Stimulated activated CD4-positive, alpha-beta T cell treated with anti-CD3 and anti-CD28 coated beads, Interleukin-15, amount 100 ng/mL, for 1 hour (primary cell): Measurements from ENCODE around the gene NTSR1.

ENCODE experiments used
- DNase-seq, 2 donors: peaks; one replicate each; pipeline ENCODE4 v3.0.0-alpha.2; 2020; ENCODE audit warnings: low read depth in 1 of 2, low spot score in 1 of 2

NTSR1 gene

DNA sequence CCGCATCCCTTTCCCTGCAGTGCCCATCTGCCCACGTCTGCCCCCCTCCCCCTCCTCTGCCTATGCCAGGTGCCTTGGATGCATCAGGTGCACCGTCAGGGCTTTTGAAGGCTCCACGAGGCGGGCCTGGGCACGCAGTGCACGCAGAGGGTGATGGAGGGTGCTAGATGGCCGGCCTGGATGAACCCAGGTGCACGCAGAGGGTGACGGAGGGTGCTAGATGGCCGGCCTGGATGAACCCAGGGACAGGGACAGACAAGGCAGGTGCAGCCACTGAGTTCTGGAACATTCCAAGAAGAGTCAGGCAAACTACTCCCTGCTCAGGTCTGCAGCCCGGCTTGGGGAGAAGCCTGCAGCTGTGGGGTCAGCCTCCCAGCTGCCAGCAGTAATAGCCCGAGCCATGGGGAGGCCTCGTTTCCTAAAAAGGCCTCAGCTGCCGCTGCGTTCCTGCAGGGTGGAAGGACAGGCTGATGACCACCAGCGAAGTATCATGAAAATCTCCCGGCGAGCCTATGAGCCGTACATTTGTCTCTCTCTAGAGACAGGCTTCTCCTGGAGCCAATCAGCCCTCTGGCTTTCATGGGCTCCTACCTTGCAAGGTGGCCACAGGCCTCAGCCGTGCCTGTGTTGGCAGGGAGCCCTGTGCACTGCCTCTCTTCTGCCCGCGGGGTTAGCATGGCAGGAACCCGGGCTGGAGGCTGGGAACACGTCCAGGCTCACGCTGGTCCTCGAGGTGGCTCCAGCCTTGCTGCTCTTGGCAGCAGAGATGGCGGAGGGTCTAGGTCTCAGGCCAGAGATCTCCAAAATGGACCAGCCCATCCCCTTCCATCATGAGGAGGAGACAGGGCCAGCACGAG is 29.6 kb downstream of the NTSR1 start:
- no peak for DNase-seq

DNA sequence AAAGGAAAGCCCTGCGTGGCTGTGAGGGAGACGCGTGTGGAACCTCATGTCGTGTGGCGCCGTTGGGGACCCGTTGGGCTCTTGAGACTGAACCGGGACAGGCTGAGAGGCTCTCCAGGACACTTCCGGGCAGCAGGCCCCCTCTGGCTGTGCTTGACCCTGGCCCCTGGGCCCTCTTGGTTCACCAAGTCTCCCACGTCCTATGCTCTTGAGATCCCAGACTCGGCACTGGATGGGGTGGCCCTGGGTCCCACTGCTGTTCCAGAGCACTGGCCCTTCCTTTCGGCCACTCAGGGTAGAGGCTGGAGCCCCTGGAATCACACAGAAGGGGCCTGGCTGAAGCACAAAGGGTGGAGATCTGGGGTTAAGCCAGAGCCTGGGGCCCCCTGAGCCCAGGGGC is 30.4 kb downstream of the NTSR1 start:
- DNase-seq, result no peak

DNA sequence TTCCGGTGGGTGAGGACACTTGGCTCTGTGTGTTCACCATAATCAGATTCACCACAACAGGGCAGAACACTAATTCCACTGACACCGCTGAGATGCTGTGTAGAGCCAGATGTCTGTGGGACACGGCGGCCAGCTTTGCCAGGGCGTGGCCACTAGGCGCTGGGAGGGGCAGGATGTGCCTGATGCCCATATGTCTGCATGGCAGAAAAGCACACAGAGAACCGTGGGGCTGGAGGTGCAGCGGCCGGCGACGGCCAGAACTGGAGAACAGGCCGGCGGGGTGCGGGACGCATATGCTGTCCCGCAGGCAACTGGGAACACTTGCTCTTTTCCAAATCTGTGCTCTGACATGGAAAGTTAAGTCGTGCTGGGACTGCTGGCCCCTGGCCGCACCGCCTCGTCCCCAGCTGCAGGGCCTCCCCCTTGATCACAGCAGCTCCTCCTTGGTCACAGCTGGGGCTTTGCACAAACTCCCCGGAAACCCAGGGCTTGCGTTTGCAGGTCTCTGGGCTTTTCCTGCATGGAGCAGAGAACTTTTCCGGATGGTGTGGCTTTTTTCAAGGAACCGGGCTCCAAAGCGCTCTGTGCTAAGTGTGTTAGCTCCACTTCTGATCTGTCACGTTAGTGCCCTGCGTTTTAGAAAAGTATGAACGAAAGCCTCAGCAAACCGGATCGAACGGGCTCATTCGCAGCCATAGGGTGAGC is 31.1 kb downstream of the NTSR1 start:
- peak in 1 of 2 donors; percentile 11 for DNase-seq

DNA sequence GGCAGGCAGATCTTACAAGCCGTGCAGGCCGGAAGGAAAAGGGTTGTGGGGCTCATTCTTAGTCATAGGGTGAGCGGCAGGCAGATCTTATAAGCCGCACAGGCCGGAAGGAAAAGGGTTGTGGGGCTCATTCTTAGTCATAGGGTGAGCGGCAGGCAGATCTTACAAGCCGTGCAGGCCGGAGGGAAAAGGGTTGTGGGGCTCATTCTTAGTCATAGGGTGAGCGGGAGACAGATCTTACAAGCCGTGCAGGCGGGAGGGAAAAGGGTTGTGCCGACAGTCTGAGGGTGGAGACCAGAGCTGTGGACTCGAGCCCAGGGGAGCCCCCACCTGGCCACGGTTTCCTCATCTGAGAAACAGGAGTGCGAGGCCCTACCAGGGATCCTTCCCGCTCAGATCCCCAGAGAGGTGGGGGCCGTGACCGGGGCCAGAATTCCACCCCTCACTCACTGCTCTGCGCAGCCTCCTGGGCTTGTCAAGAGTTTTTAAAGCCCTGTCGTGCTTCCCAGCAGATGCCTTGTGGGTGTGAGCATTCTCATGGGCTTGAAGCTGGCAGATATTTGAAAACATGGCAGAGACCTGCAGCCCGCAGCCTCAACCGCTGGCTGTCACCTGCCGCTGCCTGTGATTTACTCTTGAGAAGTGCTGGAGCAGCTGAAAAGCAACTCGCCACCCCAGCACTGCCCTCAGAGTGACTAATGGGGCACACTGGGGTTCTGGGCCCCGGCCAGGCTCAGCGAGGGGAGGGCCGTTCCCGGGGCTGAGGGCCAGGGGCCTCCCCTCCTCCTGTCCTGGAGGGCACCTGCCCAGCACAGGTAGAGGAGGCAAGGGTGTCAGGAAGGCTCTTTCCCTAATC is 31.9 kb downstream of the NTSR1 start:
- DNase-seq, result peak; percentile 52 to 70

DNA sequence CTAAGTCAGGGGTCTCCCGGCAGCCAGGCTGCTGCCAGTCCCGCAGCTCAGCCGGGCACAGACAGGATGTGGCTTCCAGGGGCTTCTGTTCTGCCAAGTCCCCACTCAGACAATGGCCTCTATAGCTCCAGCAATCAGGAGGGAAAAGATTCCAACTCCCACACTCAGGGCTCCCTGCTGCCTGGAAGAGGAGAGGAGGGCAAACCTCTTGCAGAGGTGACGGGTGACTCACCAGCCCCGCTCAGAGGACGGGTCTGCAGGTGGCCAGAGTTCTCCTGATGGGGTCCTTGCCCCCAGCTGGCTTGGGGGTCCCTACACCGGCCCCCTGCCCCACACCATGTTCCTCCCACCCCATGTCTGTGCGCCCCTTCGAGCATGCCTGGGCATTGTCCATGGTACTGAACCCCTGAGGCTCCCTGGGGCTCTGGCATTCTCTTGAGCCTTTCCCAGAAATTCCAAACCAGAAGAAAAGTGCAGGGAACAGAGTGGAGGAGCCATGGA is 32.6 kb downstream of the NTSR1 start:
- no peak for DNase-seq

DNA sequence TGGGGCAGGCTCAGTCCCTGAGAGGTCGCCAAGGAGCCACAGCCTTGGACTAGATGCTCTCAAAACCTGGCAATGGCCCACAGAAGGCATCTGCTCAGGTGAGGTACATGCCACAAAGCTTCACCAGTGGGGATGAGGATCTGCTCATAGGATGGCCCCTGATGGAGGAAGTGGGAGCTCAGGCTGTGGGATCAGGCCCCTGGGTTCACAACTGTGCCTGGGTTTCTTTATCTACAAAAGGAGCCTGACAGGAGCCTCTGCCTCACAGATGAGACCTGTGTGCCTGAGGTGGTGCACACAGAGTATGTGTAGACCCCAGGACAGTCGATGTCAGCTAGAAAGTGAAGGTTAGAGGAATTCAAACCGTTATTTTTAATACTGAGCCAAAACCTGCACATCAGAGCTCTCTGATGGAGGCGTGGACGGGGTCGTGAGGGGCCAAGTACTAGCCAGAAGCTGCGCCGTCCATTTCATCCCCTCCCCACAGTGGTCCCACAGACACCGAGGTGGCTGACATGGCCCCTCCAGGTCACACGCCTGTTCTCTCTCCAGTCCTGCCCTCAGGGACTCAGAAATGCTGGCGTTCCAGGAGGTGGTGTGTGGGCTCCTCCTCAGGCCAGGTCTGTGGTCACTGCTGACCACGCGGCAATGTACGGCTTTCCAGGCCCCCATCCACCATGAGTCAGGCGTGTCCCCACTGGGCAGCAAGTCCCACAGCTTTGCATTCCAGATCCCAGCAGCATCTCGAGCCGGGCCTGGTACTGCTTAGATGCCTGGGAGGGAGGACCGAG is 33.3 kb downstream of the NTSR1 start:
- no peak for DNase-seq

DNA sequence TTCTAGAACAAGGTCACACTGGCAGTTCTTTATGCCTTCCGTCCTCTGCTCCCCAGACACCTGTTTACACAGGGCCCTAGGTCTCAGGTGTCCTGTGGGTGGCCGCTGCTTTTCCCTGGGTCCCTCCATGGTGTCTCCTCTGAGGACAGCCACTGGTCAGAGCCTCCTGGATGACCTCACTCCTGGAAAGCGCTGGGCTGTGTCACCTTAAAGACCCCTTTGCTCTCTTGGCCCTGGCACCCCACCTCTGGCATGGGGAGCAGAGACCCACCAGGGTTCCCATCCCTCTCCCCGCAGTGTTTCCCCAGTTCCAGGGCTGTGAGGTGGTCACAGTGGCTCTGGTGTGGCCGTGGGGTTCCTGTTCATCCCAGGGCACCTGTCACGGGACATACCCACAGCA is 33.9 kb downstream of the NTSR1 start:
- DNase-seq, result no peak

DNA sequence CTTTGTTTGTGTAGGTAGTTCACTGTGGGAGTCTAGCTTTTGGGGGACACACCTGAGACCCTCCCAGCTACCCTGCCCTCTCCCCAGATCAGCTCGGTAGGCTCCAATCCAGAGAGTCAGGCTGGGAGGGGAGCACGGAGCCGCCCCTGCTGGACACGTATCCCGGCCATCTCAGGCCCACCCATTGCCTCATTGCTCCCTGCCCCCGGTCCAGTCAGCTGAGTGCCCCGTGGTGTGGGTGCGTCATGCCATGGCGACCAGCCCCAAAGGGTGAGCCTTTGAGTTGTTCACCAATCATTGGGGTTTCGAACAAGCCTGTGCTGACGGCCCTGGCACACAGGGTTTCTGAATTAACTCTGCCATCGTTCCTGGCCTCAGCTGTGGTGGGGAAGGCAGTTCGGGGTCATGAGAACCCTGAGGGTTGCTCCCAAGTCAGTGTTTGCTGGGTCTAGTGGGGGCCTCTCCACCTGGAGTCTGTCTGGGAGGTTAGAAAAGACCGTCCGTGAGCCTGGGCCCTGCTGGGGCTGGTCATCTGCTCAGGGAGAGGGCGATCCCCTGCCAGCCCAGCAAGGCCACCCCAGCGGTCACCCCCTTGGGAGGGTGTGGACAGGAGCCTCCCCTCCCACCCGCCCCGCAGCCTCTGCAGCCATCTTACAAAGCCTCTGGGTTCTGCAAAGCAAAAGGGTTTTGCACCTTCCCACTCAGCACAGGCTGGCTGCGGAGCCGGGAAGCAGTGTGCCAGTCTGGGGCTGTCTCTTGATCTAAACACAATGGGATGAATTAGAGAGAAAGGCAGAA is 34.5 kb downstream of the NTSR1 start:
- no peak for DNase-seq

DNA sequence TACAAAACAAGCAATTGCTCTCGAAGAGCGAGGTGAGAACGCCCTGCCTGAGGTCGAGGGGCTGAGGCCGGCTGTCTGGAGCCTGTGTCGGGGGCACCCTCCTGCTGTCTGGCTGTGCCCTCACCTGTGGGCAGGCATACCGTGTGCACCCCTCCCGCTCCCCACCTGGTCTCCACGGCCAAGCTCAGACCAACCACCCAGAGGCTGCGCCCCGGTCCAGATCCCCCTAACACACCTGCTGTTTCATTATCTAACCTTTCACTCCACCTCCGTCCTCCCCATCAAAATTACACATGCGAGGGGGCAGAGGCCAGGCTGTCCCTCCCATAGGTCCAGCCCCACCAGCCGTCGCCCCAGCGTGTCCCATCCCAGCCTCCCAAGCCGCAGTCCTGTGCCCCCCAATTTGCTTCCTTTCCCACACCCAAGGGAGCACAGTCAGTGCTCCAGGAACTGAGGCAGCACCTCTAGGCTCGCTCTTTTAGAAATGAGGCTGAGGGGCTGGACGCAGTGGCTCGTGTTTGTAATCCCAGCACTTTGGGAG is 35.2 kb downstream of the NTSR1 start:
- DNase-seq, result no peak

DNA sequence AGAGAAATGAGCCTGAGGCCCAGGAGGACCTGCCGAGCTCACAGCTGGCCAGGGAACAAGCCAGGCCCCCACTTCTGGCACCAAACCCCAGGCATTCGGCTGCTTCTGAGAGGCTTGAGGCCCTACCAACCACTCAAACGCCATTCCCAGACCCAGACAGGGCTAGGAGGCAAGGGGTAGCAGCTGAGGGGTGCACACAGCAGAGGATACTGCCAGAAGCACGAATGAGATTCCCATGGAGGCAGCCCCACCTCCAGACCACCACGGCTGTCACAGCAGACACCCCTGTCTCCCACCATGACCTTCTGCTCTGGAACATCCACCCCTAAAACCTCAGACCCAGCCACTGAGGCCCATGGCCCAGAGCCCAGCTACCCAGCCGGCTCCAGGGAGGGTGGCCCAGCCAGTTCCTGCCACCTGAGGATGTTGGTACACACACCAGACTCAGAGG is 36.1 kb downstream of the NTSR1 start:
- DNase-seq, result no peak

DNA sequence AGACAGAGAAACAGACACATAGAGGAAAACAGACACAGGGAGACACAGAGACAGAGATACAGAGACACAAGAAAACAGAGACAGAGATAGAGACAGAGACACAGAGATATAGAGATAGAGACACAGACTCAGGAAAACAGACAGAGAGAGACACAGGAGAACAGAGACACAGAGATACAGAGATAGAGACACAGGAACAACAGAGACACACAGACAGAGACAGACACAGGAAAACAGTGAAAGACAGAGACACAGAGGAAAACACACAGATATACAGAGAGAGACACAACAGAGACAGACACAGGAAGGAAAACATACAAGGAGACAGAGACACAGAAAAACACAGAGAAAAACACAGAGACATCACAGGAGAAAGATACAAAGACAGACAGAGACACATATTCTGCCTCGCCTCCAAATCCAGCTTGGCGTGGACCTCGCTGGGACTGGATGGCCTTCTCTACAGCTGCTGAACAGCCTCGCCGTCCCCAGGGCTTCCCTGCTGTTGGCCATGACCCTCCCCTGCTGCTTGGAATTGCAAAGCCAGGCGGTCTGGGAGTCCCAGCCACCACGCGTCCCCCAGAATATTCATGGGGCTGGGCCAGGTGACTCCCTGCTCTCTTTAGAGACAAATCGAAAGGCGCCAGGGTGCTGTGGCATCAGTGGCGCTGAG is 36.8 kb downstream of the NTSR1 start:
- no peak for DNase-seq

DNA sequence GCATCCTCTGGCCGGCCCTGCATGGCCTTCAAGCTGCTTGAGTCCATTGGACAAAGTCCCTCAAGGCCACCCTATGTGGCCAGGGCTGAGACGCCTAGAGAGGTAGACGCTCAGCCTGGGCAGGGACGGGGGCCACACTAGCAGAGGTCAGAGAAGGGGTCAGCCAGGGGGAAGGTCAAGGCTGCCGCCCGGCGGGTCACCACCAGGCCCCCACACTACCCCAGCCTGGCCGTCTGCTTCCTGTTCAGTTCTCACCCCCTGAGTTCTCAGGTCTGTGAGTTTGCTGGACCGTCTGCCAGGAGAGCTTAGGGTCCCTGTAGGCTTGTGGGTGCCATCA is 37.3 kb downstream of the NTSR1 start:
- no peak for DNase-seq

DNA sequence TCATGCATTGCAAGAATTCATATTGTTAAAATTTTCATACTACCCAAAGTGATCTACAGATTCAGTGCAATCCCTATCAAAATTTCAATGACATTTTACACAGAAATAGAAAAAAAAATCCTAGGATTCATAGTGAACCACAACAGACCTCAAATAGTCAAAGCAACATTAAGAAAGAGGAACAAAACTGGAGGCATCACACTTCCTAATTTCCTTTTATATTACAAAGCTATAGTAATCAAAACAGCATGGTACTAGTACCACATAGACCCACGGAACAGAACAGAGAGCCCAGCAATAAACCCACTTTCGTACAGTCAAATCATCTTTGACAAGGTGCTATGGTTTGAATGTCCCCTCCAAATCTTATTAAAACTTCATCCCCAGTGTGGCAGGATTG is 39.7 kb downstream of the NTSR1 start:
- DNase-seq, result no peak

DNA sequence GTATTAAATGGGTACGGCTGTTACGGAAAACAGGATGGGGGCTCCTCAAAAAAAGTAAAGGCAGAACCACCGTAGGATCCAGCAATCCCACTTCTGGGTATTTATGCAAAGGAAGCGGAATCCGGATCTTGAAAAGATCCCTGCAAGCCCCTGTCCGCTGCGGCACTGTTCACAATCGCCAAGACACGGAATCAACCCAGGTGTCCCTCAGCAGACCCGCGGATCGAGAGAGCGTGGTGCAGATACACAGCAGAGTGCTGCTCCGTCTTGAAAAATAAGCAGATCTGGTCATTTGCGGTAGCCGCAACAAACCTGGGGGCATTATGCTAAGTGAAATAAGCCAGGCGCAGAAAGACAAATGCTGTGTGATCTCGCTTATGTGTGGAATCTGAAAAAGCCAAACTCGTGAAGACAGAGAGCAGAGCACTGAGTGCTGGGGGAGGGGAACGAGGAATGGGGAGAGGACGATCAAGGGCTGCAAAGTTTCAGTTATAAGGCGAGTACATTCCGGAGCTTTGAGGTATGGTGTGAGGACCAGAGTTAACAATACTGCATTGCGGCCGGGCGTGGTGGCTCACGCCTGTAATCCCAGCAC is 41.3 kb downstream of the NTSR1 start:
- no peak for DNase-seq

DNA sequence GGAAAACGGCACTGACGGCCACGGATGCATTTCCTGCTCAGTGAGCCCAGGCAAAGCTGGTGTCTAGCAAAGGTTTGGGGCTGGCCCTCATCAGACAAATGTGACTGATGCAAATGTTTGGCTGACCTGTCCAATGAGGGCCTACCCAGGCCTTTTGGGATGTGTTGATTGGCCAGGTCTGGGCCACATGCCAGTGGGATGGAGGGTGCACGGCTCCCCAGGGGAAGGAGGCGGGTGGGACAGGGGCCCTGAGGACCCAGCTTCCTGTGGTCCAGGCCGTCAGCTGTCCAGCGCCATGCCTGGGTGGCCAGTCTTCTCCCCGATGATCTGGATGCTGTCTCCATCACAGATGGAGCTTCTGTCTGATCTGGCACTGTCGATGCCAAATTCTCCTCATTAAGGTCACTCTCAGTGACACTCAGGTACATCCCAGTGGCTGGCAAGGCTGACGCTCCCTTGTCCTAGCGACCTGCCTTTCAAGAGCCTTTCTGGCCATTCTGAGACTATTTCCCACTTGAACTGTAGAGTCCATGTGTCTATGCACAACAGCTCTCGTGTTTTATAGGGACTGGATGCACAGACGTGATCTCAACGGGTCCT is 43.0 kb downstream of the NTSR1 start:
- DNase-seq, result no peak

DNA sequence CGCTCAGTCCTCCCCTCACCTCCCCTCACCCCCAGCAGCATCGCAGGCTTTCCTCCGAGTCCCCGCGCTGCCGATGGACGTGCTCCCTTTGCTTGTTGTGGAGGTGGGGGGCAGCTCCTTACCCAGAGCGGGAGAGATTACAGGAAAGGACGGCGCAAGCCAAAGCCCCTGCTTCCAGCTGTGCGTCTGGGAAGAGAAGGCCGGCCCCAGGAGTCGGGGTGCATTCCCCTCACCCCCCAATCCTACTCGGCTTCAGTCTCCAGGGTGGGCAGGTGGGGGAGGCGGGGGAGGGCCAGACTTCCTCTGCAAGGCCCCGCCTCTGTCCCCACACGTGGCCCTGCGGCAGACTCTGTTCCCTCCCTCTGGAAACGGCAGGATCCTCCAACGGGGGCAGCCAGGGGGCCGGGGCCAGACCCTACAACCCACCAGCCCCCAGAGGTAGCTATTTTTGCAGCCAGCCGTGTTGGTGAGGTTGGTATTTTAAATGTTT is 43.6 kb downstream of the NTSR1 start:
- no peak for DNase-seq

DNA sequence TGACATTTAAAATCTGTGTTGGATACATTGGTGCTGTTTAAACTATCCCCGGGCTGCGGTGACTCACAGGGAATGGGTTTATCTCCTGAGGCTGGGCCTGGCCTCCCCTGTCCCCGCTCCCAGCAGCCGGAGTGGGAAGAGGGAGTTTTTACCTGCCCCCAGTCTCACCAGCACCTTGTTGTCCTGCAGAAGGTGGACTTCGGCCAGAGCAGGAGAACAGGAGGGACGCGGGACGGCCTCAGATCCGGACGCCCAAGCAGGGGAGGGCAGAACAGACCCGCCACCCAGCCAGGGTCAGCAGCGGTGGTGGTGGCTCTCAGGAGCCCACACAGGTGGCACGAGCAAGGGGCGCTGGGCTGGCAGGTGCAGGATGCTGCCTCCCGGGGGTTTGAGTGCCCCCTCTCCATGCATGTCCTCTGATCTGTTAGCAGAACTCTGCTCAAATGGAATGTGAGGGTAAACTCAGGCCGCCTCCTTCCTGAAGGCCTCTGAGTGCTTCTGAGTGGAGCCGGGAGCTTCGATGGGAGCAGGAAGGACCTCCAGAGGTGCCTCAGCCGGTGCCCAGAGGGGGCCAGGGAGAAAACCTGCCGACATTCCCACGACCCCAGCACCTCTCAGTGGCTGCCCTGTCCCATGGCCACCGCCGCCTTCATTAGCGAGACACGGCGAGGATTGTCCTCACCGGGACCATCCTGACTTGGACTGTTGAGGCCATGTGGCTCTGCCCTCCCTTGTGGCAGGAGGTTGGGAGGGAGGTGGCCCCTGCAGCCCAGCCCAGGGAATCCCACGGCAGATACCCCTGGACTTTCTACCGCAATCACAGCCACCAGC is 44.2 kb downstream of the NTSR1 start:
- no peak for DNase-seq
